ENCODE results near the gene NFYC.

DNA sequence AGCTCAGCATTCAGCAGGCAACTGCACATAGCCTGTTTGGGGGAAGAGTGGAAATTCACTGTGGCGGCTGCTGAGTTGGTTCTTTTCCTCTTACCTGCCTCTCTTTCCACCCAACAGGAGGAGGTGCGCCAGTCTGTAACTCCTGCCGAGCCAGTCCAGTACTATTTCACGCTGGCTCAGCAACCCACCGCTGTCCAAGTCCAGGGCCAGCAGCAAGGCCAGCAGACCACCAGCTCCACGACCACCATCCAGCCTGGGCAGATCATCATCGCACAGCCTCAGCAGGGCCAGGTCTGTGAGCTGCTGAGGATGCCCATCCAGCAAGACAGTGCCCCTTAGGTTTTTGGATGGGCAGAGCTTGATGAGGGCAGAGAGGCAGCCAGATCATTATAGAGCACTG lies 66.5 kb downstream of the NFYC start:
- no peak for TF ChIP-seq EZH2 (IDR thresholded peaks at IDR 0.05; ENCODE audit: insufficient read depth, poor library complexity, severe bottlenecking)
- no peak for TF ChIP-seq EZH2phosphoT487 (IDR thresholded peaks at IDR 0.05; ENCODE audit: insufficient read depth, low read depth)
